Stimulated activated CD4-positive, alpha-beta T cell treated with anti-CD3 and anti-CD28 coated beads, Interleukin-1b, Interleukin-23, amount 100 ng/mL, for 4 hours (primary cell): ENCODE data around the gene C10orf105.
A peak's percentile ranks its signal among the peaks of the same experiment; 100 is the strongest.

ENCODE experiments used
- DNase-seq, 2 donors: peaks; one replicate each; pipeline ENCODE4 v3.0.0-alpha.2; 2020; ENCODE audit warnings: low read depth in 2 of 2

The C10orf105 gene, protein sequence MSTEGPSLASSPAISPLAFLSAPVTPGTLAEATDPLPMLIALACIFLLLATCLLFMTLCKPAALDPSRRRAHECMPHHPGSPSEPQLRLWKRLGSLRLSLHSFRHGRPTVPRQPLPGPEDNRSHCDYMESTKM

DNA sequence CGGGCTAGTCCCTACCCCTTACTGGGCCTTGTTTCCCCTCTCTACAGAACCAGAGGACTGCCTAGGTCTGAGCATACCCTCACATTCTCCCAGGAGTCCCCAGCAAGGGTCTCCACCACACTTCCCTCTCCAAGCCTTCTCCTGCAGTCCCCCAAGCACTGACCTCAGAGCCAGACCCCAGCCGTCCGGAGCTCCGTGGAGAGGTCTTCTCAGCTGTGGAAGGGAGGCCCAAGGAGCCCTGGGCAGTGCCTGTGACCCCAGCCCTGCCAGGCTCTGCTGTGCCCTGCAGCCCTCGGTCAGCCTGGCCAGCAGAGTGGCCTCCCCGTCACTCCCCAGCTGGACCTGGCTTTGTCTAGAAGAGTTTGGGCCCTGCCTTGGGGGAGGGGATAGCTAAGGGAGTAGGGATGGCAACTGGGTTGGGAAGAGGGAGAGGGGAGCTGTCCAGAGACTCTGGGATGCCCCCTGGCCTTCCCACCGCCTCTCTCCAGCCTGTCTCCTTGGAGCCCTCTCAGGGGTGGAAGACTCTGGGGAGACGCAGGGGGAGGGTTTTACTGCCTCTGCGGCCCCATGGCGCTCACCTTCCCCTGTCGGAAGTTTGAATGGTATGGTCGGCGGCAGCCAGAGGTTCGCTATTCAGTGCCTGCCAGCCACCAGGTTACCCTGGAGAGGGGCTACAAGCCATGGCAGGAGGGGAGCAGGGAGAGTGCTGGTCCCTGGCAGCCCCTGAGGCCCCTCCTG, at the start of gene C10orf105:
C10orf105 (minus strand) TSS at position 315 of the 738 bp plus-strand sequence. CDS start 3,441 bp downstream, outside the sequence.
- no peak for DNase-seq

DNA sequence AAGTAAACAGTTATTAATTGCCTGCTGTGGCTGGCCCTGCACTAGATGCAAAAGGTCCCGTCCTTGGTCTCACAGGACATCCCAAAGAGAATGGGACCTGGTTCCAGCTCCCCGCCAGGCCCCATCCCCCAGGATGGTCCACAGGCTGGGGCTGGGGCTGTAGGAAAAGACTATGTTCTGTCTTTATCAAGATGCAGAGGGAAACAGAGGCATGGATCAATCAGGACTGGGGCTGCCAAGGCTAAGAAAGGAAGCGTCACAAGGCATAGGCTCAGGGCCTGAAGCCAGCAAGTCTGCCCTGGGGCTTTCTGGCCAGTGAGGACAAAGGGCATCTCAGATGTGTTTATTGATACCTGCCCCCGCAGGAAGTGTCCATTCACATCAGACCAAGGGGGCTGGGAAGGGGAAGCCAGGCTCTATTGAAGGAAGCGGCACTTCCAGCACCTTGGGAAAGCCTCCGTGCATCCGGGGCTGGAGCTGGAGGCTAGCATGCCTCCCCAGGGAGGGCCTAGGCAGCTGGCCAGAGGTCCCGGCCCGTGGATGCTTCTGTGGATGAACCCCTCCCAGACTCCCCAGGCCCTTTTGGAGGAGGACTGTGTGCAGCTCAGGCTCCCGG, 48.0 kb upstream of the C10orf105 start:
- DNase-seq: no peak

DNA sequence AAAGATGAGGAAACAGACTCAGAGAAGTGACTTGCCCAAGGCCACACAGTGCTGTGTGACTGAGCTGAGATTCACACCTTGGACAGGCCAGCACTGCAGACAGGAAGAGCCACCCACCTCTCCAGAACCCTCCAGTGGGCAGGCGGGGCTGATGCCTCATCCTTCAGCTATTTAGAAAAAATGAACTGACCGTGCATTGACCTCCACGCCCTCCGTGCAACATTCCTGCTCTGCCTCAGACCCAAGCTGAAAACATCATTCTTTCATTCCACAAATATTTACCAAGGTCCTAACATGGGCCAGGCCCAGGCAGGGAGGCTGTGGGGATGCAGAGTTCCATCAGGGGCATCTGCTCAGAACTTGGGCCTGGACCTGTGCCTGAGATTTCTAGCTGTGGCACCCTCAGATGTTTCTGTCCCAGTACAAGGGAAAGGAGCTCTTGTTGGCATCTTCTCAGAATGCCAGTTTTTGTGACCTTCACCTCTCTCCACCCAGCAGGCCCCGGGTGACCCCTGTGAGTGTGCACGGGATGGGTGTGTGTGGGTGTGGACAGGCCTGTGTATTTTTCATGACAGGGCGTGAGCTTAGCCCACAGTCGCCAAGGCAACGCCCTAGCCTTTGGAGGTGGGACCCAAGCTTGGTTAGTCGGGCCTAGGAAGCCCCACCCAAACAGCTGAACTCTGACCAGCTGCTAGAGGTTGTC, 47.3 kb upstream of the C10orf105 start:
- no peak for DNase-seq

DNA sequence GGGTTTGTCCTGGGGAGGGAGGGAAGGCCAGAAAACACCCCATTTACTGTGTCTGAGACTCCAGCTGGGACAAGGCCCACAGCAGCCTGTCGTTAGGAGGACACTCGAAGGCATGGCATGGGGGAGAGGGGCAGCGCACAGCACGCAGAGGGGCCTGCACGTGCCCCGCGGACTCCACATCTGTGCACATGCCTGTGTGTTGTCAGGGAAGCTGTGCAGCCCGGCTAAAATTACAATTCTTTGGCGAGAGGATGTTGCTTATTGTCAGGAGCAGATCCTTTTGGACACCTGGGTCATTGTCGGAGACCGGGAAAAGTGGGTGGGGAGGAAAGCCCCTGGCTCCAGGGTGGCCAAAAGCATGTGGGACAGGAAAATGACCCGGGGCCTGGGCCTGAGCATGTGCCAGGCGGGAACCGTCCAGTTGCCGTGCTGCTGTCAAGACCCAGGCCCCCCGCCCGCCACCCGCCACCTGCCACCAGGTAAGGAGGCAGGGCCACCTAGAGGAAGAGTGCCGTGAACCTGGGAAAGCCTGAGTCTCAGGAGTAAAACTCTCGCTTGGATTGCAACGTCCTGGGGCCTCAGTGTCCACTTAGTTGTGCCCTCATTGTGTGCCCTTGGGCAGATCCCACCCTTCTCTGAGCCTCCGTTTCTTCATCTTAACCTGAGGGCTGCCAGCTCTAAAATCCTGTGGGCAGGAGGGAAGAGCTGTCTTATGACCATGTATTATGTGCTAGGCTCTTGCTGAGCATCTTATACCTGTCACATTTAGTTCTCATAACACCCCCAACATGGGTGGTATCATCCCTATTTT, 46.5 kb upstream of the C10orf105 start:
- DNase-seq: no peak

DNA sequence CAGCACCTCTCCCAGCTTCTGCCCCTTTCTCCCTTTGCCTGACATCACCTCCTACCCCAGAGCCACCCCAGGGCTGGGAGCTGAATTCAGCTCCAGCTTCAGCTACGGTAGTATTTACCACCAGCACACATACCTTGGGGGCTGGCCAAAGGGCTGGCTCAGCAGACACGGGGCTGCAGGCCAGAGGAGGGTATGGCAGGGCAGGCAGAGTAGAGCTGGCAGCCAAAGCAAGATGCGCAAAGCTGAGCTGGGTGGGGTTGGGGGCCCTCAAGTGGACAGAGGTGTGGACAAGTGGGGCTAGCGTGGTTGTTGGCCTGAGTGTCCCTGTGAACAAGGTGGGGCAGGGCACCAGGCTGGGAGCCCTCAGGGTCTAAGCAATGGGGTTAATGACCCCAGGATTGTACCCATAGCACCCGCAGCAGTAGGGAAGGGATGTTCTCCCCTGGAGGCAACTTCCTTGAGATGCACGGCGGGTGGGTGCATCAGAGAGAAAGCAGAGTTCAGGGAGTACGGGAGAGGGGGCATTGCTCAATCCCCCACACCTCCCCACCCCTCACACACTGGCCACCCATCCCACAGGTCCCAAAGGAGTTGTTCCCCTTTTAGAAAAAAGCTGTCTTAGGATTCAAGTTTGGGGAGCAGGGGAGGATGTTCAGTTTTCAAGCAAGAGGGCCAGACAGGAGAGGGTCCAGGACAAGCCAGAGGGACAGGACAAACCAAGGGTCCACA, 45.8 kb upstream of the C10orf105 start:
- DNase-seq: no peak

DNA sequence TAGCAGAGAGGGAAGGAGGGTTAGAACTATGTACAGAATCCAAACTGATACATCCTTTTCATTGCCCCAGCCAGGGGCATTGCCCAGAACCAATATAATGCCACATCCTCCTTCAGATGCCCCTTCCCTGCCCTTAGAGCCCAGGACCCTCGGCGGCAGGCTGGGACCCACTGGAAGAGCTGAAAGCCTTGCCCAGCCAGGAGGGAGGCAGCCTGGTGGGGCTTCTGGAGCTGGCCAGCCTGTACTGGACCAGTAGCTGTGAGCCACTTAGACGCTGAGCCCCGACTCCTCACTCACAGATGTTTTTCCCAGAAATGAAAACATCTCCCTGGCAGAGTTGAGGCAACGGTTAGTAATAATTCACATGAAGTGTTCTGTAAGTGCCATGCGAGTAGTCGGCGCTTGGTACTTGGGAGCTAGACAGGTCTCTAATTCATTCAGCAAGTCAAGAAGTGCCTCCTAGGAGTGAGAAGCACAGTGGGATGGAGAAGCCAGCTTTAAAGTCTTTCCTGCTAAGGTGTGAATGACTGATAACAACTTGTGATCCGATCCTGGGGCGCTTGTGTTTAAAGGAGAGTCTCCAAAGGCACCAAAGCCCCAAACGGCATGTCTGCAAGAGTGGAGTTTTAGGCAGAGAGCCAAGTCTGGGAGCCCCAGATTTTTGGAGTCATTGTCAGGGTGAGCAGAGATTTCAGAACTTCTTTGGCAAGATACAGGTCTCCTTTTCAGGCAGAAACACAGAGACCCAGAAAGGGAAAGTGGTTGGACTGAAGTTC, 44.0 kb upstream of the C10orf105 start:
- no peak for DNase-seq

DNA sequence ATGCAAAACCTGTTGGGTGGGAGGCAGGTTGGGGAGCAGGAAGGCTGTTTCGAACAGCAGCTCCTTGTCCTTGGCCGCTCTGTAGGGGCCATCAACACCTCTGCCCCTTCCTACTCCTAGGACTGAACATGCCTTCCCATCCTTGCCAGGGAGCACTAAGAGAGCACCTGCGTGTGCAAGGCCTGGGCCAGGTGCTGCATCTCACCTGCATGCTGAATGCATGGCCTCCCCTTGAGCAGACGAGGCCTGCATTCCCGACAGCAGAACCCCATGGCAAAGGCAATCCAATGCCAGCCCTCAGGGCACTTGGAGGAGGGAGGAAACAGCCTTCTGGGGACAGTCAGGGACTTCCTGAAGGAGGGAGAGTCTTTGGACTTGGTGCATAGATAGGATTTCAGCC, 42.7 kb upstream of the C10orf105 start:
- DNase-seq: no peak

DNA sequence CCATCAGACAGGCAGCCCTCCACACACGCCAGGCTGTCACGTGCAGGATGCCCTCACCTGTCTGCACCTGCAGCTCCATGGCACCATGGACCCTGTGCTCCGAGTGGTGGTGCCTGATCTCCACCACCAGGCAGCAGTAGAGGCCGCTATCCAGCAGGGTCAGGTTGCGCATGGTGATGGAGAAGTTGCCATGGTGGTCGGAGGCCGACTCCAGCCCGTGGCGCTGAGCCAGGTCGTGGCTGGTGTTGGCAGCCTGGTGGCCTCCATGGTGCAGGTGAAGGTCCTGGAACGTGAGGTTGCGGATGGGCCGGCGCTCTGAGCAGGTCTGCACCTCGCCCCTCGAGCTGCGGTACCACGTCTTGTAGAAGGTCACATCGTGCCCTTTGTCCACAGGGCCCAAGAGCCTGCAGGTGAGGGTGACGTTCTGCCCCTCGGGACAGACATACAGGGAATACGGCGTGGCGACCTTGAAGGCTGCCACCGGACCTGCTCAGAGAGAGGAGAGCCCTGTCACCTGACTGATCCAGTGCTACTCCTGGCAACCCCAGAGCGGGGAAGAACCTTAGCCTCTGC, 42.0 kb upstream of the C10orf105 start:
- no peak for DNase-seq

DNA sequence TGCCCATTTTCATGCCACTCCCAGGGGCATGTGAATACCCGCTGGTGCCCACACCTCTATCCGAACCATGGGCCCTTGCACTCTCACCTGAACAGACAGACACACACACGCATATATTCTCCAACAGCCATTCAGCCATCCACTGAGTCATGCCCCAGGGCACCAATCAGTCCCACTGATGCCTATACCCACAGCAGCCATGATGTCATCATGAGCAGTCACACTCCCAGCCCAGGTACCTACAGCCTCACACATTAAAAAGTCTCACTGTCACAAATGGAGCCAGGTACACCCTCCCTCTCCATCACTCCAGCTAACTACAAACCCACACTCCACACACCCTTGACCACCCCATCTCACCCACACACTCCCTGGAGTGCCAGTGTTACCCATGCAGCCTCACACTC, 41.5 kb upstream of the C10orf105 start:
- peak in 1 of 2 donors; percentile 53 for DNase-seq

DNA sequence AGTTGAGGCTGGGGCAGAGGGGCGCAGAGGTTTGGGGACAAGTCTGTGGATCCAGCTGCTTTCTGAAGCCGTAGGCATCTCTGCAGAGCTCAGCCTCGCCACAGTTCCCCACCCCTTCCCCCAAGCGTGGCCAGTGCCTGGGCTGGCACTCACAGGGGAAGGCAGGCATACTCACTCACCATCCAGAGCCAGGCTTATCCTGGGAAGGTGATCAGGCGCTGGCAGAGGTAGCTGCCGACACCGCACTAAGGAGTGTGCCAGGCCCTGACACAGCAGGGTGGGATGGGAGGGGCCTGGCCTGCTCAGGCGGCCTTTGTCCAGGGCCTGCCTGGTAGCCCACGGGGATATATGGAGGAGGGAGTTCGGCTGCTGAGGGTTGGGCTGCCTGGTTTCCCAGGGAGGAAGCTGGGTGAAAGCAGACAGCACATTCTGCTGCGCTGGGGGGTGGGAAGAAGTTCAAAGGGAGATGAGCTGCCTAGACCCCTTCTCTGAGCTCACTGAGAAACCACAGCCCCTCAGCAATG, 37.9 kb upstream of the C10orf105 start:
- DNase-seq: no peak

DNA sequence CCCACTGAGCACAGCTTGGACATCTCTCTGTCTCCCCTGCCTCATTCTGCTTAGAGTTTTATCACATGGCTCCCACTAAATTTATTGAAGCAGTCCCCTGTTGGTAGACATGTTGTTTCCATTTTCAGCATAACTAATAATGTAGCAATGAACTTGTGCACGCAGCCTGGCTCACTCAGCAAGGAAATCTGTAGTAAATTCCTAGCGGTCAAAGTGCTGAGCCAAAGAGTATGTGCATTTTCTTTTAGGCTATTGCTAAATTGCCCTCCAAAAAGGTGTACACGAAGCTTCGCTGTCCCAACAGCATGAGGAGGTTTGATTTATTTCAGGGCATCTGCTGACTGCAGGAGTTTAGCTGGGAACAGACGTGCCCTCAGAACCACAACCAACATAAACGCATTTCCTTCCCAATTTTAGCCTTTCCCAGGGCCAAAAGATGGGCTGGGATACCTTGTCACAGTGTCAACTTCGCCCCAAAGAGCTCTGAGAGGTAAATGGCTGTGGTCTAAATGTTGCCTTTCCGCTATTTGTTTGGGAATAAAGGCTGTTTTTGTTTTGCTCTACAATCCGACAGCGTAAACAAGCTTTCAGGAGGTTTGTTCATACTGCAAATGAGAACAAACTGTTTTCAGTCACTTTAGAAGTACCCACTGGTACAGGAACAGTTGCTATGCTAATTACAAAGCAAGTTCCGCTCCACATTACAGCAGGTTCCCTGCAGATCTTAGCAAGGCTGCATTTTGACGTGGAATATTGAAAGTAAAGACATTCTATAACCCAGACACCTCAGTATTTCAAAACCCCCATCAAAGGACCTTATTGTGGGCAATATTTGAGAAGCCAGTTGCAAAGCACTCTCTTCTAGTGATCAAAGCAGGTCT, 37.0 kb upstream of the C10orf105 start:
- no peak for DNase-seq

DNA sequence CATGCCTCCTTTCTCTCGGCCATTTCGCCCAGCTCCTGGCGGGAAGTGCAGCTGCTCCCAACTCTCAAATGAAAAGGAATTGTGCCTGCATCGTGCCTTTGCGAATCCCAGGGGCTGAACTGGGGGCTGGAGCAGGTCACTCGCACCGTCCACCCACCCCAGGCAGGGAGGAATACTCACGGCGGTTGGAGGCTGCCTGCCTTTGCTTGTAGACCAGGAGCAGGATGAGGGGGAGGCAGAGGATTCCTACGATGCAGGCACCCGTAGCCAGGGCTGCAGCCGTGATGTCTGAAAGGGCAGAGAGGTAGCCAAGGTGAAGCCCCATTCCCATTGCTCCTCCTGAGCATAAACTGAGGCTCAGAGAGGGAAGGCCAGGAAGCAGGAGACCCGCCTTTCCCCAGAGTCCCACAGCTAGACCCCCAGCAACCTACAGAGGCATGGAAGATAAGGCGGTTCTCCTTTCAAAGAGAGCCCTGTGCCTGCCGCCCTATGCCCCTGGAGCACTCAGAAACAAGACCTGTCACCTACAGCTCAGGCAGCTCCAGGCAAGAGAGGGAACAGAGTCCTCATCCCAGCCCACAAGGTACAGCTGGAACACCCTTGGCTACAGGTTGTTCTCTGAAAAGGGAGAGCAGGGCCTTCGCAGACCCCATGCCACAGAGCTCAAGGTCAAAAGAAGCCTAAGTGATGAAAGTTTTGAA, 35.8 kb upstream of the C10orf105 start:
- no peak for DNase-seq

DNA sequence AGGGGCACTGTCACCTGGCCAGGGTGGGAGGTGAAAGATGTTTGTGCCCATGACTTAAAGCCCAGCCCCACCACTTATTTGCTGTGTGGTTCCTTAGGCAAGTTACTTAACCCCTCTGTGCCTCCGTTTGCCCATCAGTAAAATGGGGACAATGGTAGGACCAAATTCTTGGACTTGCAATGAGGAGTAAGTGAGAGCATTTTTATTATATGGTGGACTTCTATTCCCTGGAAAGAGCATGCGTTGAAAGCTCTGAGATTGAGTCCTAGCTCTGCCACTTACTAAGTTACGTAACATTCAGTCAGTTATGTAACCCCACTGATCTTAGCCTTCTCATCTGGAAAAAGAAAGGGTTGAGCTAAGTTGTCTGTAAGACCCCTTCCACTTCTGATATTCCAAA, 35.0 kb upstream of the C10orf105 start:
- DNase-seq: no peak

DNA sequence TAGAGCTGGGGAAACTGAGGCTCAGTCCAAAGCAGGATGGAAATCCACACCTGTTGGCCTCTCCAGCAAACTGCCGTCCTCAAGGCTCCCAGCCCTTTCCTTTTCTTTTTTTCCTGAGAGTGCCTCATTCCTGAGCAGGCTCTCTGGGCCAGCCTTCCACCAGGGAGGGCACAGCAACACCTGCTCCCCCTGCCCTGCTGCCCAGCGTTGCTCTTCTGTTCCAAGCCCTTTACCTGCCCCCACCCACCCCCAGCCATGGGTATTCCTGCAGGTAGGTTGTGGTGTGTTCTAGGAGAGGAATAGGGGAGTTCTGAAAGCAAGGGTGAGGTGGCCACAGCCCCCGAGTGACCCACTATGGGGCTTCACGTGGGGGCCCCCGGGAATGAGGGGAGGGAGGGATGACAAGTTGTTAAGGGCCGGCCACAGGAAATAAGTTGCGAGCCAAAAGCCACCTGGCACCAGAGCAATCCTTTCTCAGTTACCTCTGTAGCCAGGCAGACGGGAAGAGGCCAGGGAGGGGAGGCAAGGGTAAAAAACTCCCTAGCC, 34.5 kb upstream of the C10orf105 start:
- DNase-seq: no peak

DNA sequence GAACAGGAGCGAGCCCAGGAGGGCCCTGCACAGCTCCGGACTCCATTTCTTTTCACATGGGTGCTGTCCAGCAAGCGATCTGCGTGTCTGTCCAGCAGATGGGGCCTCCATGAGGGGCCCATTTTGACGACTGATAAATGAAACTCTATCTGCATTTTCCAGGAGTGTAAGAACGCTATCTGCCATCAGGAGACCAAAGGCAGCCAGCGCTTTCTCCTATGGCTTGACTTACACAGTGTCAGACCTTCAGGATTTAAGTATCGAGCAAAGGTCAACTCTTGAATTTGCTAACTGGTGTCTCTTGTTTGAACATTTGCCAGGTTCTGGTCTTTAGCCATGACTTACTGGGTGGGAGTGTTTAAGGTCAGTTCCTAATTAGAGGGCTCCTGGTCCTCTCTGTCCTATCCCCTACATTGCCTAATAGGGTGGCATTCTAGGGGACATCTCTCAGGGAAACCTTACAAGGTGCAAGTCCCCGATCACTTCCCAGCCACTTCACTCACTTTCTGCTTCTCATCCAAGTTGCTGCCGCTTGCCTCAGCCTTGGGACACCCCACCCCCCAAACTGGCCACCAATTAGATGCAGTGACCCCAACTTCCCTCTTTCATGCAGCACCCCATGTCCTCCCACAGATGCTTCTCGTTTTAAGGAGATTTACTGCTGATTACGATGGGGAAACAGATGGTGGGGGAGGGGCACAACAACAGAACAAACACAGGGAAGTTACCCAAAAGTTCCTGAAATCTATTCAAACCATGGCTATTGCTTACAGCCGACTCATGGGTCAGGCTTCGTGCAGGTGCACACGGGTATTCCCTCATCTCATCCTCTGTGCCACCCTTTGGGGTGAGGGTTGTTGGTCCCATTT, 33.7 kb upstream of the C10orf105 start:
- DNase-seq: no peak

DNA sequence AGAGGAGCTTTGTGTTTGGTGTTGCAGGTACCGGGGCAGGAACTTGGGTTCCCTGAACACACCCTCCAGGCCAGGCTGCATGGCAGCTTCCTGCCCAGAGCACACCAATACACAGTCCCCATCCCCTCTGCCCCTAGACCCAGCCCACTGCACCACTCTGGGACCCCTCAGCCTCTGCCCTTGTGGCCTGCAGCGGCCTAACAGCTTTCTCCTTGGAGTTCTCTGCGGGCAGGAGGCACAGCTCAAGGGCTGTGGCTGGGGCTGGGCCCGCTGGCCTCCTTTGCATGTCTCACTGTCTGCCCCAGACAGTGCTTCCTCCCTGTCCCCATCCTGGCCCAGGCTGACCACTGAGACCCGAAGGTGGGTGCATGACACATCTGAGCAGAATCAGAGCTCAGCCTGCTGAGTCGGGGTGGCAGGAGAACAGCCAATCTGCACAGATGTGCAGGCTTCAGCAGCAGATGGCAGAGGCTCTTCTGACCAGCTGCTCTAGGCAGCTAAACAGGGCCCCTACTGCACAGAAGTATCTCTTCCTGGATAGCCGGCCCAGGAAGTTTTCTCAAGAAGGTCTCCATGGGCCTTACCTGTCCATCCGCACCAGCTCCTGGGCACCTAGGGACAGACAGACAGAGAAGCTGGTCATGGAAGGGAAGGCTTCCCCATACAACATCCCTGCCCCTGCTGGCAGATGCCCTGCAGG, 33.0 kb upstream of the C10orf105 start:
- DNase-seq: no peak
